Measurements from ENCODE around the gene ANK3.

DNA sequence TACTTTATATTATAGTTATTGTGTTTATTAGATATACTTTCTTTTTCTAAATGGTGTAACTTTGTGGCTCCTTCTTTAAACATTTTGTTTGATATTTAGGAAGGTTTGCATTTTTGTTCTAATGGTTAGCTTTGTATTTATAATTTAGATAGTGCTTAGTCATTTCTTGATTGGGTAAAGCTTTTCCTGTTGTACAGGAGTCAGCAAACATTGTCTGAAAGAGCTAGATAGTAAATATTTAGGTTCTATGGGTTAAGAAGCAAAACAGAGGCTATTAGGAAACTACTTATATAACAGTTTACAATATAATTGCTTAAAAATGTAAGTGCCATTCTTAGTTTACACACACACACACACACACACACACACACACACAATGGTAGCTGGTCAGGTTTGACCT, 412.8 kb downstream of the ANK3 start:
- TF ChIP-seq CTCF (IDR thresholded peaks at IDR 0.05; ENCODE audit: poor library complexity) (no peak), EZH2 (IDR thresholded peaks at IDR 0.05; ENCODE audit: borderline replicate concordance) (no peak), EZH2phosphoT487 (IDR thresholded peaks at IDR 0.05; ENCODE audit: low read depth, severe bottlenecking, unreplicated experiment) (no peak)
